HG03025 (cell line): ENCODE results near the gene SCIN.

Source experiments
- ATAC-seq: cut with Tn5 transposase; IDR thresholded peaks from one replicate; pipeline ENCODE4 v1.9.1; 2021; ENCODE audit warnings: mild to moderate bottlenecking, moderate library complexity; ENCODE audit not compliant: unreplicated experiment, low FRiP score

Gene SCIN

GRCh38 chr7:12607134-12607533, 36.6 kb downstream of the SCIN start:
- no peak for ATAC-seq

- ATAC-seq: no peak
Observed at GRCh38 chr7:12609561-12609960, 39.0 kb downstream of the SCIN start.

- ATAC-seq: no peak
Observed at GRCh38 chr7:12610899-12611298, 40.4 kb downstream of the SCIN start.

GRCh38 chr7:12612622-12613021, 42.1 kb downstream of the SCIN start:
- ATAC-seq: no peak

- no peak for ATAC-seq
Observed at GRCh38 chr7:12619461-12620069, 49.0 kb downstream of the SCIN start.

GRCh38 chr7:12620371-12620770, 49.9 kb downstream of the SCIN start:
- no peak for ATAC-seq

- no peak for ATAC-seq
Observed at GRCh38 chr7:12623223-12623622, 52.7 kb downstream of the SCIN start.

GRCh38 chr7:12623885-12624498, 53.5 kb downstream of the SCIN start:
- no peak for ATAC-seq

GRCh38 chr7:12625836-12626235, 55.3 kb downstream of the SCIN start:
- no peak for ATAC-seq

GRCh38 chr7:12629816-12630512, 59.4 kb downstream of the SCIN start:
- ATAC-seq: no peak

GRCh38 chr7:12630513-12630819, 59.9 kb downstream of the SCIN start:
- ATAC-seq: no peak

GRCh38 chr7:12633582-12633981, 63.1 kb downstream of the SCIN start:
- ATAC-seq: no peak

- peak; percentile 83 for ATAC-seq
Observed at GRCh38 chr7:12635830-12636229, 65.3 kb downstream of the SCIN start.

GRCh38 chr7:12637328-12637727, 66.8 kb downstream of the SCIN start:
- no peak for ATAC-seq

GRCh38 chr7:12637819-12638592, 67.5 kb downstream of the SCIN start:
- ATAC-seq: peak; percentile 40

GRCh38 chr7:12638851-12639456, 68.4 kb downstream of the SCIN start:
- ATAC-seq: no peak

- ATAC-seq: no peak
Observed at GRCh38 chr7:12640299-12641096, 70.0 kb downstream of the SCIN start.

GRCh38 chr7:12641196-12641595, 70.7 kb downstream of the SCIN start:
- ATAC-seq: no peak

GRCh38 chr7:12642508-12642907, 72.0 kb downstream of the SCIN start:
- ATAC-seq: no peak

- no peak for ATAC-seq
Observed at GRCh38 chr7:12643001-12643643, 72.6 kb downstream of the SCIN start.
